ENCODE data around the gene NECTIN1. TPM values are rescaled to one million over a fixed set of nuclear protein-coding genes. Genes with fewer than 3 reads are reported as not detected.

Gene NECTIN1, protein sequence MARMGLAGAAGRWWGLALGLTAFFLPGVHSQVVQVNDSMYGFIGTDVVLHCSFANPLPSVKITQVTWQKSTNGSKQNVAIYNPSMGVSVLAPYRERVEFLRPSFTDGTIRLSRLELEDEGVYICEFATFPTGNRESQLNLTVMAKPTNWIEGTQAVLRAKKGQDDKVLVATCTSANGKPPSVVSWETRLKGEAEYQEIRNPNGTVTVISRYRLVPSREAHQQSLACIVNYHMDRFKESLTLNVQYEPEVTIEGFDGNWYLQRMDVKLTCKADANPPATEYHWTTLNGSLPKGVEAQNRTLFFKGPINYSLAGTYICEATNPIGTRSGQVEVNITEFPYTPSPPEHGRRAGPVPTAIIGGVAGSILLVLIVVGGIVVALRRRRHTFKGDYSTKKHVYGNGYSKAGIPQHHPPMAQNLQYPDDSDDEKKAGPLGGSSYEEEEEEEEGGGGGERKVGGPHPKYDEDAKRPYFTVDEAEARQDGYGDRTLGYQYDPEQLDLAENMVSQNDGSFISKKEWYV
- 5.6 and 10.5 TPM in 2 replicates for total RNA-seq

GRCh38 chr11:119728651-119729580 is at the start of gene NECTIN1:
Gene NECTIN1 (minus strand): TSS chr11:119729200. CDS start chr11:119728553, 647 bp downstream.

Data from endothelial cell of coronary artery (primary cell).